ENCODE data around the gene UGGT2.

GRCh38 chr13:95861296-95861695 is 191.9 kb downstream of the UGGT2 start:
- TF ChIP-seq, protein P1, sequence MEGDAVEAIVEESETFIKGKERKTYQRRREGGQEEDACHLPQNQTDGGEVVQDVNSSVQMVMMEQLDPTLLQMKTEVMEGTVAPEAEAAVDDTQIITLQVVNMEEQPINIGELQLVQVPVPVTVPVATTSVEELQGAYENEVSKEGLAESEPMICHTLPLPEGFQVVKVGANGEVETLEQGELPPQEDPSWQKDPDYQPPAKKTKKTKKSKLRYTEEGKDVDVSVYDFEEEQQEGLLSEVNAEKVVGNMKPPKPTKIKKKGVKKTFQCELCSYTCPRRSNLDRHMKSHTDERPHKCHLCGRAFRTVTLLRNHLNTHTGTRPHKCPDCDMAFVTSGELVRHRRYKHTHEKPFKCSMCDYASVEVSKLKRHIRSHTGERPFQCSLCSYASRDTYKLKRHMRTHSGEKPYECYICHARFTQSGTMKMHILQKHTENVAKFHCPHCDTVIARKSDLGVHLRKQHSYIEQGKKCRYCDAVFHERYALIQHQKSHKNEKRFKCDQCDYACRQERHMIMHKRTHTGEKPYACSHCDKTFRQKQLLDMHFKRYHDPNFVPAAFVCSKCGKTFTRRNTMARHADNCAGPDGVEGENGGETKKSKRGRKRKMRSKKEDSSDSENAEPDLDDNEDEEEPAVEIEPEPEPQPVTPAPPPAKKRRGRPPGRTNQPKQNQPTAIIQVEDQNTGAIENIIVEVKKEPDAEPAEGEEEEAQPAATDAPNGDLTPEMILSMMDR (IDR thresholded peaks at IDR 0.05 in 8 of 11, conservative IDR thresholded peaks at IDR 0.05 in 3 of 11), result no peak
- TF ChIP-seq POLR2AphosphoS5 (IDR thresholded peaks at IDR 0.05) (no peak), POLR2A (IDR thresholded peaks at IDR 0.05) (no peak)
